NCI-H748 (cell line): ENCODE data around the gene WDR11.
"Not testable (repeated sequence)": the region's sequence is repeated elsewhere in the genome, so short reads cannot be mapped to it uniquely, and the experiment has no call there.

ENCODE experiments used
- DNase-seq: peaks from one replicate; lab custom pipeline; 2025; ENCODE audit not compliant: unreplicated experiment; lab: John Stamatoyannopoulos, UW

WDR11 gene

GRCh38 chr10:120838941-120839340 is 12.2 kb upstream of the WDR11 start:
- DNase-seq, result peak; percentile 3

- DNase-seq, result no peak
Measured at GRCh38 chr10:120841522-120842189, 9.5 kb upstream of the WDR11 start.

DNA sequence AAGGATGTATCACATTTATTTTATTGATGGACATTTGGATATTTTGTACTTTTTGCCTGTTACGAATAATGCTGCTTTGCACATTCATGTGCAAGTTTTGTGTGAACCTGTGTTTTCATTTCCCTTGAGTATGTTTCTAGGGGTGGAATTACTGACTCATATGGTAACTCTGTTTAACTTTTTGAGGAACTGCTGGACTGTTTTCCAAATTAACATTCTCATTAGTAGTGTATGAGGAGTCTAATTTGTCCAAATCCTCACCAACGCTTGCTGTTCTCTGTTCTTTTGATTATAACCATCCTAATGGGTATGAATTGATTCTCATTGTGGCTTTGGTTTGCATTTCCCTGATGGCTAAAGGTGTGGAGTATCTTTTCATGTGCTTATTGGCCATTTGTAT is 3.2 kb downstream of the WDR11 start:
- DNase-seq, result no peak

DNA sequence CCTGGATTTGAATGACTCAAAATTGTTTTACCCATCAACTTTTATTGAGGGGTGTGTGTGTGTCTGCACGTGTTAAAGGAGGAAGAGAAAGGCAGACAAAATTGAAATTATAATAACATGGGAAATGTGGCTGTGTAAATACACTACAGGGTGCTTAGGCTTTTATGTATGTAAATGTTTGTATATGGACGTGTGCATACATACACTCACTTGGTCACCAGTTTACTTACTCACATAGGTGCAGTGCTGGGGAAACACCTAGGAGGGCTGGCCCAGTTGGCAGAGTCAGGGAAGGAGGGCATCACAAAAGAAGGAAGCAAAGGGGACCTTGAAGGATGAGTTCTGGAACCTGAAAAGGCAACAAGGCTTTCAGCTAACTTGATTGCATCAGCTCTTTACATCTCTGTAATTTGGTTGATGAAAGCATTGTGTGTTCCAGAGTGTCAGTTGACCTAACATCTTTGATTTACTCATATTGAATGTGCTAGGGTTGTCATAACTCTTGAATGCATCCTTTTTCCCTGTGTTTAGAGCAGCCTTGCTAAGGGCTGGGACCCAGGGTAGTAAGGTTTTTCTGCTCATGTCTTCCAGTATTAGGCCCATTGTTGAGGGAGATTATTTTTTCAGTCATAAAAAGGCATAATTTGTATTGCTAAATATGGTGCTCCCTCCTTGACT is 10.2 kb downstream of the WDR11 start:
- DNase-seq, result no peak

DNA sequence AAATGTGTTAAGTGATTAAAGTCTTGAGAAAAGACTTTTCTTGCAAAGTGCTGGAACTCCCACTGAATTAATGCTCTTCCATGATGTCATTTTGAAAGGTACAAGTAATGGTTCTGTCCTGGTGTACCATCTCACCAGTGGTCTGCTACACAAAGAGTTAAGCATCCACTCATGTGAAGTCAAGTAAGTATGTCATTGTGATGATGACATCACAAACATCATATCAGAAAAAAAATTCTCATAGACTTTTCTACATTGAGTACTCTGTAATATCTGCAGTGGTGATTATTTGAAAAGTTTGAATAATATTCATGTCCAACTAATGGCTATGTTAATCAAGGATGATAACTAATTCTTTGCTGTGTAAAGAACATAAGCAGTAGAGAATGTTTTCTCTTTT is 22.6 kb downstream of the WDR11 start:
- no peak for DNase-seq

GRCh38 chr10:120883071-120883470 is 31.9 kb downstream of the WDR11 start:
- no peak for DNase-seq

GRCh38 chr10:120887482-120887881 is 36.3 kb downstream of the WDR11 start:
- DNase-seq, result no peak

DNA sequence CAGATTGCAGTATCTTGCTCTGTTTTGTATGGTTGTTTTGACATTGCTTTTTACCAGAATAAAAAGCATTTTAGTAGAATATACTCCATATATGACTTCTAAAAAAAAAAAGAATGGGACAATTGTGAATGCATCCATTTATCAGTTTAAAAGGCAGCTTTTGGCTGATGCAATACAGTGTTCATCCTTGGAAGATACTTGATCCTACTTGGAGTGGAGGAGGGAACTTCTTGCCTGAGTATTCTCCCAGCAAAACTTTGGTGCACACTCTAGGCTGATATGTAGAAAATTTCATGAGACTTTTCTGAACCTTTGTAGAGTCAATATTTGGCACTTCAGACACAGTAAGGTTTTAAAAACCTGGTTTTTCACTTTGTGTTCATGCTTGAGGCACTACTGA is 40.2 kb downstream of the WDR11 start:
- DNase-seq, result no peak

- DNase-seq, result no peak
Measured at GRCh38 chr10:120894556-120894955, 43.4 kb downstream of the WDR11 start.

GRCh38 chr10:120897343-120897742 is 46.2 kb downstream of the WDR11 start:
- DNase-seq, result no peak

- no peak for DNase-seq
Measured at GRCh38 chr10:120905268-120905667, 54.1 kb downstream of the WDR11 start.

- peak; percentile 9 for DNase-seq
Measured at GRCh38 chr10:120917521-120918250, 66.5 kb downstream of the WDR11 start.

GRCh38 chr10:120923886-120924285 is 72.7 kb downstream of the WDR11 start:
- DNase-seq, result not testable (repeated sequence)

- DNase-seq, result no peak
Measured at GRCh38 chr10:120926611-120927010, 75.4 kb downstream of the WDR11 start.

DNA sequence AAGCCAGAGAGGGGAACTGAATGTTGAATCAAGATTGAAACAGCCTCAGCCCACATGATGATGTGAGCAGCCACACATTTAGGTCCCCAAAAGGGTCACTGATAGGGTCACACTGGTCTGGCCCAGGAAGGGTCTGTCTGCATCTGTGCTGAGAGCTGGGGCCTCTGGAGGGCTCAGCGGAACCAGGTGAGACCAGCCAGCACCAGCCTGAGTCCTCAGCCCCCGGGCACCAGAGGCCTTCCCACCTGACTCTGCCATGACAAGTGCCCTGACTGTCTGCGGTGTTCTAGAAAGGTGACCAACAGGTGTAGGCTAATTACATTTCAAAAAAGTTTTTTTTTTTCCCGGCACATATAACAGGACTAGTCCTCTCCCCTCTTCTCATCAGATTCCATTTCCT is 76.2 kb downstream of the WDR11 start:
- no peak for DNase-seq

DNA sequence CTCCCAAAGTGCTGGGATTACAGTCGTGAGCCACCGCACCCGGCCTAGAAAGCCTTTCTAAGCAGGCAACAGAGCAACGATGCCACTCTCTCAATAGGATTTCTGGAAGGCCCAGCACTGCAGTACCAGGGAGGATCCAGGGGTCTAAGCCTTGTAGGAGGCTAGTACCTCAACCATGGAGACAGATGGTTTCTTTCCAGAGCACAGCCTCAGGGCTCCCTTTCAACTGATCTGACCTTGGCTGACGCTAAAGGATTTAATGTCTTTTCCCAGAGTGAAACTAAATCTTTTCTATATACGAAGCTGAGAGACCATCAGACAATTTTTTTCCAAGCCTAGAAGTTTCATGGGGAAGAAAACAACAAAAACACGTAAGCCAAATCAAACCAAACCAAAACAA is 78.0 kb downstream of the WDR11 start:
- DNase-seq, result no peak

- no peak for DNase-seq
Measured at GRCh38 chr10:120931423-120931822, 80.3 kb downstream of the WDR11 start.

GRCh38 chr10:120931999-120932398 is 80.8 kb downstream of the WDR11 start:
- no peak for DNase-seq

DNA sequence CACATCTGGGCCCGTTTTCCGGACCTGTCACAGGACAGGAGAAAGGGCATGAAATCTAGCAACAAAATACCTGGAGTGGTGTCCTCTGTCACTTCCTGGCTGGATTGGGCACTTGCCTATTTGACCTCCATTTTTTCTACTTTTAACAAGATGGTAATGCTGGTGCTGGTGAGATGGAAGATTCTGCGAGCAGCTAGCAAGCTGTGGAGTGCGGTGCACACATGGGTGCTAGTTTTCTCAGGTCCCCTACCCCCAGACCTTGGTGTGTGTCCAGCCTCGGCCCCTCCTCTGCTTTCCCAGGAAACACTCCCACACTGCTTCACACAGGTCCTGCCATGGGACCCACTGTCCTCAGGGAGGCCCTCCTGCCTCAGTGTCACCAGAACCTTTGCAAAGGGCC is 87.7 kb downstream of the WDR11 start:
- no peak for DNase-seq

GRCh38 chr10:120940299-120940900 is 89.2 kb downstream of the WDR11 start:
- peak; percentile 1 for DNase-seq

DNA sequence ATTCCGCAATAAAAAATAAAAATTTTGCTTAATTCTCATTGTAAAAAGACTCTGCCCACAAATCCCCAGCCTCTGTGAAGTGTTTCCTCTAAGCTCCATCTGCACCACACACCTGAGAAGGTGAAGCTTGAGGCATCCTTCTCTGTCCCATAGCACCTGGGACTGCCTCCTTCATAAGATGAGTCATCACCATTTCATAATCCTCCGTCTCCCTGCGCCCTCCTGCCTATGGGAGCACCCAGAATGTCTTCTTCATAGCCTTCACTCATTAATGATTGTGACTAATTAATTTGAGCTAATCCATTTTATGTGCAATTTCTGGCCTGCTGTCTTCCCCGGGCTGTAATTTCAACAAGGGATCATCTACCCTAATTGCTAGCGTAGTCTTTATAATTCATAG is 90.3 kb downstream of the WDR11 start:
- no peak for DNase-seq
